Measurements from ENCODE around the gene CTNNA1. TPM values are rescaled to one million over a fixed set of nuclear protein-coding genes. Genes with fewer than 3 reads are reported as not detected.
A peak's percentile ranks its signal among the peaks of the same experiment; 100 is the strongest.

The CTNNA1 gene
- total RNA-seq, 4 donors from 2014 or later = 92.6 to 164 (median 114) TPM

DNA sequence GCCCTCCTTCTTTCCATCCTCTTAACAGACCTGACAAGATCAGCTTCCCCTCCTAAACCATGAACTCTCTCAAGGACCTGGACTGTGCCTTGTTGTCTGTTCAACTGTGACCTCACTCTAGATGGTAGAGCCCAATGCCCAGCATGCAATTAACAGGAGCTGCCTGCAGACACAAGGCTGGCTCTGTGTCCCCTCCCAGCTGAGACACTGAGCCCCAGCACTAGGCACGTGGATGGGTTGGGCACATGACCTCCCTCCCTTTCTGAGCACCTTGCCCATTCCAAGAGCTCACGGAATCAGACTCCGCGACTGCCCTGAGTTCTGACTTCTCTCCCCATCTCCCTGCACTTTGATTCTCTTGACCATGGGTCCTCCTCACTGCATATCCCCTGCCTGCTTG, 215.4 kb downstream of the CTNNA1 start:
- no peak overlapping the region for H3K27ac ChIP-seq
- H3K36me3 ChIP-seq = no peaks in the 10 kb centered on the region
- ATAC-seq (peak in 1 of 2 donors; percentile 31), DNase-seq (no peak)
- no peaks in the 10 kb centered on the region for H3K9me3 ChIP-seq
- TF ChIP-seq, protein P1, sequence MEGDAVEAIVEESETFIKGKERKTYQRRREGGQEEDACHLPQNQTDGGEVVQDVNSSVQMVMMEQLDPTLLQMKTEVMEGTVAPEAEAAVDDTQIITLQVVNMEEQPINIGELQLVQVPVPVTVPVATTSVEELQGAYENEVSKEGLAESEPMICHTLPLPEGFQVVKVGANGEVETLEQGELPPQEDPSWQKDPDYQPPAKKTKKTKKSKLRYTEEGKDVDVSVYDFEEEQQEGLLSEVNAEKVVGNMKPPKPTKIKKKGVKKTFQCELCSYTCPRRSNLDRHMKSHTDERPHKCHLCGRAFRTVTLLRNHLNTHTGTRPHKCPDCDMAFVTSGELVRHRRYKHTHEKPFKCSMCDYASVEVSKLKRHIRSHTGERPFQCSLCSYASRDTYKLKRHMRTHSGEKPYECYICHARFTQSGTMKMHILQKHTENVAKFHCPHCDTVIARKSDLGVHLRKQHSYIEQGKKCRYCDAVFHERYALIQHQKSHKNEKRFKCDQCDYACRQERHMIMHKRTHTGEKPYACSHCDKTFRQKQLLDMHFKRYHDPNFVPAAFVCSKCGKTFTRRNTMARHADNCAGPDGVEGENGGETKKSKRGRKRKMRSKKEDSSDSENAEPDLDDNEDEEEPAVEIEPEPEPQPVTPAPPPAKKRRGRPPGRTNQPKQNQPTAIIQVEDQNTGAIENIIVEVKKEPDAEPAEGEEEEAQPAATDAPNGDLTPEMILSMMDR (IDR thresholded peaks at IDR 0.05 in 4 of 5, conservative IDR thresholded peaks at IDR 0.05 in 1 of 5) = no peak
- TF ChIP-seq POLR2A (IDR thresholded peaks at IDR 0.05) = no peak
- intact Hi-C loops (cut with DNase I; ENCODE audit: low total_unique reads) (no loop called here), in situ Hi-C loops (cut with MboI; ENCODE audit: low sequenced_read_pairs in 4 of 4) (no loop called here)
- H3K4me1 ChIP-seq = peaks cover 26 to 27% of the 10 kb centered on the region in 2 donors
- H3K4me3 ChIP-seq = no peak overlapping the region
- no peaks in the 10 kb centered on the region for H3K27me3 ChIP-seq

DNA sequence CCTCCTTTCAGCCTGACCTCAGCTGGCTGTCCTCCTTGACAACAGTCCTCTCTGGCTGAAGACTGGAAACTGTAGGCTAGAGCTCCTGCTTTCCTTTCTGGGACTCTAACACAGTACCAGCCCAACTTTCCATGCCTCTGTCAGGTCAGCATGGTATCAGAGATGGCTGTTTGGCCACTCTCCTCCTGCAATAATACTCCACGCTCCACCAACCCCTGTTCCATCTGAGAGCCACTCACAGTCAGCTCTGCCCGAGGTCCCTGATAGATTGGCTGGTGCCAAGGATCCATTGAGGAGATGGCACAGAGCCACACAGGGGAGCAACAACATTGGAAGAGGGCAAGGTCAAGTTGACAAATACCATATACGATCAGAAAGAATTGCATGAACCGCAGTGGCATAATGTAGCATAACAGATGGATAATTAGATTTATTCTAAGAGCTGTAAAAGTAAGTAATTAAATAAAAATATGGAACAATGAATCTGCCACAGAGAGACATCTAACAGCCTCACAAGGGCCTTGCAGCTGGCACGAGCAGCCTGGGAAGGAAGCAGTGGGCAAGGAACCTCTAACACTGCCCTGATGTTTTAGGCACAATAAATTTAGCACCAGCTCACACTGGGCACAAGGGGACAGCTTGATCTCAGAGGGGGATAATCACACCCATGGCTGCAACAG, 216.2 kb downstream of the CTNNA1 start:
- intact Hi-C loops (cut with DNase I; ENCODE audit: low total_unique reads) = no loop called here
- Histone ChIP-seq H3K36me3 (no peaks in the 10 kb centered on the region), H3K4me3 (no peak overlapping the region), H3K9me3 (no peaks in the 10 kb centered on the region), H3K4me1 (peaks cover 33 to 34% of the 10 kb centered on the region in 2 donors), H3K27ac (no peak overlapping the region), H3K27me3 (no peaks in the 10 kb centered on the region)
- DNase-seq (no peak), ATAC-seq (no peak)
- in situ Hi-C loops (cut with MboI; ENCODE audit: low sequenced_read_pairs in 4 of 4) = no loop called here
- TF ChIP-seq, protein P1 (IDR thresholded peaks at IDR 0.05 in 4 of 5, conservative IDR thresholded peaks at IDR 0.05 in 1 of 5) = no peak
- no peak for TF ChIP-seq POLR2A (IDR thresholded peaks at IDR 0.05)

DNA sequence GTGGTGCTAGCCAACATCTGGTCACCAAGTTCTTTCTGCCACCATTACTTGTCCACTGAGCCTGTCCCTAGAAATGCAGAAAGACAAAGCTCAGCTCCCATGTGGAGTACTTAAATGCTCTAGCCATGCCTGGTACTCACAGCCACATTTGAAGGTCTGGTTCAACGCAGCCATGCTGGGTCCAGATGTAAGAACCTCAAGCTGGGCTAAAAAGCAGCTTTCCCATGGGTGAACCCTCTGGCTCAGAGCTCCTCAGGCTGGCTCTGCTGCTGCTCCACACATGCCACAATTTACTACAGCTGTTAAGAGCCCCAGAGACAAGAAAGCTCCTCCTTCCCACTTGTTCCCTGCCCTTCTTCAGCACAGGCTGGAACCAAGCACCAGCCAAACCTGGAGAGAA, 219.0 kb downstream of the CTNNA1 start:
- no peaks in the 10 kb centered on the region for H3K27me3 ChIP-seq
- DNase-seq (no peak), ATAC-seq (no peak)

DNA sequence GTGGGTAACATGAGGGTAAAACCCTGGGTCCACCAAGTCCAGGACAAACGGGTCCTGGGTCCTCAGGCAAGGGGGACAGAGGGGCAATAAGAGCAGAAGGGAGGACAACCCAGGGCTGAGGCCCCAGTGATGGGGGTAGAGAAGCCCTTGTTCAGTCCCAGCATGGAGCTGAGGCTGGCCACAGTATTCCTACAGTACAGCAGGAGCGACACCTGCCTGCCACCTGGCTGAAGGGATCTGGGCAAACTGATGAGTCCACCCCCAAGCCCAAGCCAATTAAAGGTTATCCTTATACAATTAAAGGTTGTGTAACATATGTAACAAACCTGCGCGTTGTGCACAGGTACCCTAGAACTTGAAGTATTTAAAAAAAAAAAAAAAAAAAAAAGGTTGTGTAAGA, 219.6 kb downstream of the CTNNA1 start:
- in situ Hi-C loops (cut with MboI; ENCODE audit: low sequenced_read_pairs in 4 of 4) (no loop called here), intact Hi-C loops (cut with DNase I; ENCODE audit: low total_unique reads) (no loop called here)
- H3K36me3 ChIP-seq = no peaks in the 10 kb centered on the region
- ATAC-seq (no peak), DNase-seq (no peak)
- H3K27me3 ChIP-seq = no peaks in the 10 kb centered on the region
- no peak overlapping the region for H3K4me3 ChIP-seq
- no peak overlapping the region for H3K27ac ChIP-seq
- peaks cover 36 to 42% of the 10 kb centered on the region in 2 donors for H3K4me1 ChIP-seq
- TF ChIP-seq POLR2A (IDR thresholded peaks at IDR 0.05) = no peak
- TF ChIP-seq, protein P1 (IDR thresholded peaks at IDR 0.05 in 4 of 5, conservative IDR thresholded peaks at IDR 0.05 in 1 of 5) = no peak
- no peaks in the 10 kb centered on the region for H3K9me3 ChIP-seq

More for the DNA sequence above, 219.0 kb downstream of the CTNNA1 start:
- in situ Hi-C loops (cut with MboI; ENCODE audit: low sequenced_read_pairs in 4 of 4) (no loop called here), intact Hi-C loops (cut with DNase I; ENCODE audit: low total_unique reads) (no loop called here)
- Histone ChIP-seq H3K4me1 (peaks cover 42 to 44% of the 10 kb centered on the region in 2 donors), H3K4me3 (no peak overlapping the region), H3K9me3 (no peaks in the 10 kb centered on the region), H3K27ac (no peak overlapping the region), H3K36me3 (no peaks in the 10 kb centered on the region)
- TF ChIP-seq, protein P1 (IDR thresholded peaks at IDR 0.05 in 4 of 5, conservative IDR thresholded peaks at IDR 0.05 in 1 of 5) = no peak
- TF ChIP-seq POLR2A (IDR thresholded peaks at IDR 0.05) = no peak
